Tibial nerve (tissue), 4 donors: Measurements from ENCODE around the gene GALNT14.

Experiments
- EP300 ChIP-seq, 2 donors: sonication (generic); formaldehyde crosslinking; IDR thresholded peaks; one replicate each; pipeline ENCODE4 v1.6.1; 2017; ENCODE audit warnings: antibody characterized with exemption in 2 of 2, mild to moderate bottlenecking in 1 of 2
- POLR2A ChIP-seq, 2 donors: fragments of 450-650 bp; IDR thresholded peaks; one replicate each; pipeline ENCODE4 v1.6.1; 2017; ENCODE audit warnings: antibody characterized with exemption in 2 of 2, mild to moderate bottlenecking in 2 of 2, moderate library complexity in 2 of 2
- TF ChIP-seq, protein P1 (sequence below), 5 experiments: fragments of 200-600 bp in 3 of 5; fragments of 450-650 bp in 2 of 5; sonication (generic) in 3 of 5; IDR thresholded peaks; one replicate each; pipeline ENCODE4 v1.5.1; 2016 to 2019; ENCODE audit warnings: antibody characterized with exemption in 5 of 5, mild to moderate bottlenecking in 3 of 5, moderate library complexity in 2 of 5

DNA sequence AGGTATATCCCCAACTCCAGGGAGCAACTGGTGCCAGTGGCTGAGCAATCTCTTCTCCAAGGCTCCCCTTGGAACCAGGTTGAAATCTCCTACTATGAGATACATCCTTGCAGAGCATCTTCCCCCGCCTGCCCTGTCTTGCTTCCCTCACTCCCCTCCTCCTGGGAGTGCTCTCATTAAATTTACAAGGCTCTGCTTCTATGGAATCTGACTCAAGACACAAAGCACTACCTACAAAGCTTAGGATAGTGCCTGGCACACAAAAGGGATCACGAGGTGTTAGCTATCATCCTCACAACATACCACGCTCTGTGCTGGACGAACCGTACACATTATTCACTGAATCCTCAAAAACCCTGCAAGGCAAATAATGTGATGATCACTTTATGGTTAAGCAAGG lies 121.6 kb downstream of the GALNT14 start:
- TF ChIP-seq, protein P1, sequence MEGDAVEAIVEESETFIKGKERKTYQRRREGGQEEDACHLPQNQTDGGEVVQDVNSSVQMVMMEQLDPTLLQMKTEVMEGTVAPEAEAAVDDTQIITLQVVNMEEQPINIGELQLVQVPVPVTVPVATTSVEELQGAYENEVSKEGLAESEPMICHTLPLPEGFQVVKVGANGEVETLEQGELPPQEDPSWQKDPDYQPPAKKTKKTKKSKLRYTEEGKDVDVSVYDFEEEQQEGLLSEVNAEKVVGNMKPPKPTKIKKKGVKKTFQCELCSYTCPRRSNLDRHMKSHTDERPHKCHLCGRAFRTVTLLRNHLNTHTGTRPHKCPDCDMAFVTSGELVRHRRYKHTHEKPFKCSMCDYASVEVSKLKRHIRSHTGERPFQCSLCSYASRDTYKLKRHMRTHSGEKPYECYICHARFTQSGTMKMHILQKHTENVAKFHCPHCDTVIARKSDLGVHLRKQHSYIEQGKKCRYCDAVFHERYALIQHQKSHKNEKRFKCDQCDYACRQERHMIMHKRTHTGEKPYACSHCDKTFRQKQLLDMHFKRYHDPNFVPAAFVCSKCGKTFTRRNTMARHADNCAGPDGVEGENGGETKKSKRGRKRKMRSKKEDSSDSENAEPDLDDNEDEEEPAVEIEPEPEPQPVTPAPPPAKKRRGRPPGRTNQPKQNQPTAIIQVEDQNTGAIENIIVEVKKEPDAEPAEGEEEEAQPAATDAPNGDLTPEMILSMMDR (IDR thresholded peaks at IDR 0.05) = no peak
- TF ChIP-seq POLR2A (IDR thresholded peaks at IDR 0.05) (no peak), EP300 (IDR thresholded peaks at IDR 0.05) (no peak)
